Measurements from ENCODE around the gene CLDND2.

DNA sequence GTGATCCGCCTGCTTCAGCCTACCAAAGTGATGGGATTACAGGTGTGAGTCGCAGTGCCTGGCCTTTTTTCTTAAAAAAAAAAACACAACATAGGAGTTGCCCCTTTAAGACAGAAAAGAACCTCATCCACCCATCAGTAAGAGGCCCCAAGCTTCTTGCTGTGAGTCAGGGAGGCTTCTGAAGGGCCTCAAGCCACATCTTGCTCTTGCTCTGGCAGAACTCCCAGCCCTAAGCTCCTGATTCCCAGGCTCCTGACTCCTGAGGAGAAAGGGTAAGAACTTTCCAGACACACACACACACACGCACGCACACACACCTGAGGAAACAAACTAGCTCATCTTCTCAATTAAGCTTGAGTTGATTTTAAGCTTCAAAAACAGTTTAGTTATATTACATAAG lies 9.5 kb downstream of the CLDND2 start:
- TF ChIP-seq POLR2A (IDR thresholded peaks at IDR 0.05; ENCODE audit: low read depth, low read length) (no peak), POLR2AphosphoS5 (IDR thresholded peaks at IDR 0.05; ENCODE audit: low read depth, low read length) (no peak), TAF1 (IDR thresholded peaks at IDR 0.05; ENCODE audit: borderline replicate concordance, low read depth, low read length) (no peak)
